SK-N-SH (cell line): ENCODE data around the gene KCNK17. TPM values are rescaled to one million over a fixed set of nuclear protein-coding genes. Genes with fewer than 3 reads are reported as not detected.

Experiments used
- CTCF ChIA-PET: fragments of 300-600, 350-600 bp; formaldehyde crosslinking; extraction: SDS; loops from one replicate; lab custom pipeline; 2021; lab: Yijun Ruan, JAX
- POLR2A ChIA-PET: fragments of 350-600 bp; sonication (Branson Sonifier 250); formaldehyde crosslinking; extraction: SDS; loops from one replicate; lab custom pipeline; 2020; ENCODE audit warnings: antibody characterized with exemption, inconsistent platforms; lab: Yijun Ruan, JAX
- DNase-seq: peaks from one replicate; pipeline ENCODE4 v3.0.0; 2012
- H2AFZ ChIP-seq: fragments of 200-600 bp; sonication (generic); 2 replicates; pipeline ENCODE4 v1.8.1; 2016; ENCODE audit warnings: antibody characterized with exemption, mild to moderate bottlenecking, low read depth
- H3F3A ChIP-seq: fragments of 200-600 bp; sonication (generic); replicated peaks from 2 replicates; pipeline ENCODE3; 2016; ENCODE audit warnings: antibody characterized with exemption, mild to moderate bottlenecking; ENCODE audit not compliant: insufficient read depth
- H3K27ac ChIP-seq, 2 experiments: fragments of 200-500 bp in 1 of 2; fragments of 200-600 bp in 1 of 2; sonication (Bioruptor generic) in 1 of 2; sonication (generic), shearing (Covaris generic) in 1 of 2; 2 replicates each; pipeline versions ENCODE4 v1.5.1 to v1.6.1; 2014 to 2016; ENCODE audit warnings: low read depth in 2 of 2, inconsistent platforms in 1 of 2, low read length in 1 of 2, mild to moderate bottlenecking in 1 of 2, mixed read lengths in 1 of 2
- H3K27me3 ChIP-seq: fragments of 200-600 bp; sonication (generic), shearing (Covaris generic); 2 replicates; pipeline ENCODE4 v1.6.1; 2016; ENCODE audit warnings: mixed run types; ENCODE audit not compliant: insufficient read depth
- H3K36me3 ChIP-seq, 2 experiments: fragments of 200-500 bp in 1 of 2; fragments of 200-600 bp in 1 of 2; sonication (Bioruptor generic) in 1 of 2; sonication (generic) in 1 of 2; replicated peaks in 1 of 2; 2 replicates each; pipeline versions ENCODE3 to v1.5.1; 2014 to 2016; ENCODE audit warnings: low read length in 1 of 2, mild to moderate bottlenecking in 1 of 2; ENCODE audit not compliant: insufficient read depth in 2 of 2, control insufficient read depth in 1 of 2
- H3K4me1 ChIP-seq, 2 experiments: fragments of 200-500 bp in 1 of 2; fragments of 200-600 bp in 1 of 2; sonication (Bioruptor generic) in 1 of 2; sonication (generic), shearing (Covaris generic) in 1 of 2; 2 replicates each; pipeline versions ENCODE4 v1.5.1 to v1.6.1; 2014 to 2016; ENCODE audit warnings: low read depth in 1 of 2, low read length in 1 of 2, mixed run types in 1 of 2; ENCODE audit not compliant: insufficient read depth in 2 of 2, control insufficient read depth in 1 of 2
- H3K4me2 ChIP-seq: fragments of 200-600 bp; sonication (generic), shearing (Covaris generic); 2 replicates; pipeline ENCODE4 v1.6.1; 2017; ENCODE audit warnings: mixed run types
- H3K4me3 ChIP-seq, 2 experiments: fragments of 200-500 bp in 1 of 2; fragments of 200-600 bp in 1 of 2; sonication (Bioruptor generic) in 1 of 2; sonication (generic), shearing (Covaris generic) in 1 of 2; 2 replicates each; pipeline versions ENCODE4 v1.5.1 to v1.8.1; 2014 to 2016; ENCODE audit warnings: low read depth in 2 of 2, inconsistent platforms in 1 of 2, low read length in 1 of 2, mild to moderate bottlenecking in 1 of 2, mixed read lengths in 1 of 2, moderate library complexity in 1 of 2
- H3K79me2 ChIP-seq: fragments of 200-600 bp; sonication (generic); 2 replicates; pipeline ENCODE4 v1.8.1; 2017; ENCODE audit warnings: mild to moderate bottlenecking; ENCODE audit not compliant: insufficient read depth
- H3K9ac ChIP-seq: fragments of 200-600 bp; sonication (generic); 2 replicates; pipeline ENCODE4 v1.6.1; 2017; ENCODE audit warnings: mixed run types
- H3K9me2 ChIP-seq: fragments of 200-600 bp; sonication (generic); 2 replicates; pipeline ENCODE4 v1.6.1; 2017; ENCODE audit warnings: mixed run types
- H3K9me3 ChIP-seq: fragments of 200-600 bp; sonication (generic); 2 replicates; pipeline ENCODE4 v1.6.1; 2017; ENCODE audit warnings: mixed run types, mild to moderate bottlenecking, moderate library complexity
- H4K20me1 ChIP-seq: fragments of 200-600 bp; sonication (generic); 2 replicates; pipeline ENCODE4 v1.6.1; 2017; ENCODE audit warnings: mild to moderate bottlenecking, mixed run types; ENCODE audit not compliant: insufficient read depth
- CTCF ChIP-seq: fragments of 200-600 bp; sonication (generic); IDR thresholded peaks from 2 replicates; pipeline ENCODE4 v1.6.1; 2017; ENCODE audit warnings: antibody characterized with exemption, mild to moderate bottlenecking, moderate library complexity
- FOSL2 ChIP-seq: IDR thresholded peaks from 2 replicates; pipeline ENCODE4 v1.4.0; 2012; ENCODE audit warnings: low read depth, mild to moderate bottlenecking, moderate library complexity, borderline replicate concordance
- FOXJ3 ChIP-seq: sonication (generic); formaldehyde crosslinking; IDR thresholded peaks from 2 replicates; pipeline ENCODE4 v1.5.1; 2020; ENCODE audit warnings: mild to moderate bottlenecking, missing genetic modification reagents
- GATA2 ChIP-seq: sonication (generic); formaldehyde crosslinking; IDR thresholded peaks from 2 replicates; pipeline ENCODE4 v1.5.0; 2020; ENCODE audit warnings: mild to moderate bottlenecking, missing genetic modification reagents
- IRF3 ChIP-seq: fragments of 150-350 bp; IDR thresholded peaks from 2 replicates; pipeline ENCODE4 v1.6.1; 2016; ENCODE audit warnings: mild to moderate bottlenecking, low read depth, low read length
- JUND ChIP-seq: IDR thresholded peaks from 2 replicates; pipeline ENCODE4 v1.4.0; 2012
- MAX ChIP-seq: IDR thresholded peaks from 2 replicates; pipeline ENCODE4 v1.4.0; 2012; ENCODE audit warnings: low read depth
- MEF2A ChIP-seq: IDR thresholded peaks from 2 replicates; pipeline ENCODE4 v1.4.0; 2012; ENCODE audit warnings: low read depth, borderline replicate concordance
- RFX5 ChIP-seq: IDR thresholded peaks from 2 replicates; pipeline ENCODE4 v1.6.1; 2012; ENCODE audit warnings: mild to moderate bottlenecking, improper control_type of control experiment, low read length
- RXRA ChIP-seq: IDR thresholded peaks from 2 replicates; pipeline ENCODE4 v1.4.0; 2012; ENCODE audit warnings: low read depth, mild to moderate bottlenecking, borderline replicate concordance
- TEAD4 ChIP-seq: IDR thresholded peaks from 2 replicates; pipeline ENCODE4 v1.4.0; 2012; ENCODE audit warnings: mild to moderate bottlenecking, borderline replicate concordance; ENCODE audit not compliant: insufficient read depth
- WGBS: methylation state at CpG from one replicate; pipeline ENCODE4 v1.1.6; 2017; ENCODE audit warnings: low lambda C conversion rate; 5-methylcytosine and 5-hydroxymethylcytosine counted together
- polyA plus RNA-seq, 3 experiments: library from polyadenylated mRNA; depleted of rRNA; stranded (reverse); fragments of >200 nt; gene quantifications; 2 replicates each; pipeline ENCODE4 v1.2.3, GENCODE V29; 2012

Gene KCNK17
- polyA plus RNA-seq, 1 of the 3 experiments (the other 2 are of a cell fraction), result not detected

GRCh38 chr6:39295611-39296011 is 18.6 kb downstream of the KCNK17 start:
- DNase-seq, result no peak
- Histone ChIP-seq H3K9me2 (no peaks in the 10 kb centered on the region), H3K4me1 (peaks cover 0 to 10% of the 10 kb centered on the region in 2 experiments; a peak in 1 of 4 replicates)
- TF ChIP-seq RFX5, result no peak
- TF ChIP-seq MEF2A, result no peak
- no peak for TF ChIP-seq FOXJ3
- TF ChIP-seq, all 33 proteins: peak for 0
- no peaks in the 10 kb centered on the region for H3K36me3 ChIP-seq
- no peak overlapping the region for H3K9ac ChIP-seq
- ChIA-PET POLR2A (no interaction called here), CTCF (interaction anchor here (1.2 to 1.6 kb wide), 3 partner anchors 15 to 142 kb away, joined by 3 to 7 read pairs (median 4); no protein-coding TSS in a partner anchor)
- H3K27ac ChIP-seq, result no peak overlapping the region
- no peaks in the 10 kb centered on the region for H3K27me3 ChIP-seq
- no peak overlapping the region for H2AFZ ChIP-seq
- H3K4me3 ChIP-seq, result no peak overlapping the region
- H3K9me3 ChIP-seq, result no peaks in the 10 kb centered on the region
- no peaks in the 10 kb centered on the region for H3F3A ChIP-seq
- no peak overlapping the region for H3K4me2 ChIP-seq
- no peaks in the 10 kb centered on the region for H3K79me2 ChIP-seq
- whole genome bisulfite sequencing, result 50% methylated on average over 4 of the region's 5 CpGs
- H4K20me1 ChIP-seq, result no peaks in the 10 kb centered on the region

GRCh38 chr6:39294899-39295298 is 19.3 kb downstream of the KCNK17 start:
- TF ChIP-seq RXRA (no peak), JUND (no peak), FOSL2 (no peak), GATA2 (no peak), TEAD4 (no peak), RFX5 (no peak), IRF3 (no peak), MAX (no peak), CTCF (no peak)
- TF ChIP-seq, all 33 proteins: peak for 0
- DNase-seq, result no peak
- no peaks in the 10 kb centered on the region for H3K79me2 ChIP-seq
- no peaks in the 10 kb centered on the region for H3K9me2 ChIP-seq
- POLR2A ChIA-PET, result no interaction called here
- peaks cover 0 to 10% of the 10 kb centered on the region in 2 experiments; a peak in 1 of 4 replicates for H3K4me1 ChIP-seq
- WGBS, result 13% methylated on average over 1 of the region's 1 CpG
- no peak overlapping the region for H3K4me2 ChIP-seq
- no peak overlapping the region for H2AFZ ChIP-seq
- H3K36me3 ChIP-seq, result no peaks in the 10 kb centered on the region
- H3K27me3 ChIP-seq, result no peaks in the 10 kb centered on the region
- H4K20me1 ChIP-seq, result no peaks in the 10 kb centered on the region
- H3K4me3 ChIP-seq, result no peak overlapping the region
- no peaks in the 10 kb centered on the region for H3K9me3 ChIP-seq
- no peaks in the 10 kb centered on the region for H3F3A ChIP-seq
- CTCF ChIA-PET, result interaction anchor here (0.7 to 1.9 kb wide), 7 partner anchors 8 to 423 kb away, joined by 3 to 8 read pairs (median 3); no protein-coding TSS in a partner anchor
- no peak overlapping the region for H3K9ac ChIP-seq
- H3K27ac ChIP-seq, result no peak overlapping the region
